SK-N-DZ (cell line): Measurements from ENCODE around the gene GRID1.

Source experiments
- DNase-seq: peaks from one replicate; pipeline ENCODE4 v3.0.0-alpha.2; 2015; ENCODE audit warnings: low spot score

GRID1 gene

DNA sequence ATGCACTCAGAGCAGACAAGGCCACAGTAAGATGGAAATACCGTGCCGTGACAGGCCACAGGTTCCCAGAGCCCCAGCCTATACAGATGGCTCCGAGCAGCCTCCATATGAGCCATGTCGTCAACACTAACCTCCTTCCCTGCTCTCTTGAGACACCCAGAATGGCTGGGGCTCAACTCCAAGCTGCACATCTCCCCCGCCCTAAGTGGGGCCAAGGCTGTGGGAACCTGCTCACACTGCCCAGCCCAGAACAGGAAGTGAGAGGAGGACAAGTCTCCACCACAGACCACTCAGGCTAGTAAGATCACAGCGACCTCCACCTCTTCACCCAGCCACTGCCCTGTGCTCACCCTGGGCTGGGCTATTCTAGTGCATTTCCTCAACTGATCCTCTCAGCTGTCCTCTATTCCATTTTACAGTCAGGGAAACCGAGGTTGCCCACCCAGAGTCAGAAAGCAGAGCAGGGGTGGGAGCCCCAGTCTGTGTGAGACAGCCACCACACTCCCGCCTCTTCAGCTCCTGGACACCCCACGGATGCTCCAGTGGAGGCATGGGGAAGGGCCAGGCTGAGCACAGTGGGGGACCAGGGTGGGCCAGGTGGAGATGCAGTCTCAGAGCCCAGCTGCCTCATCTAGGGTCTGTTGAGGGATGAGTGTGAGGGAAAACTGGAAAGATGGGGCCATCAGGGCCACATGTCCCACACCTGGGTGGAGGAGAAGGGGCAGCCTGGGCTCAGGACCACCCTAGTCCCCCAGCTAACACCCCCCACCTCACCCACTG lies 11.6 kb downstream of the GRID1 start:
- no peak for DNase-seq

DNA sequence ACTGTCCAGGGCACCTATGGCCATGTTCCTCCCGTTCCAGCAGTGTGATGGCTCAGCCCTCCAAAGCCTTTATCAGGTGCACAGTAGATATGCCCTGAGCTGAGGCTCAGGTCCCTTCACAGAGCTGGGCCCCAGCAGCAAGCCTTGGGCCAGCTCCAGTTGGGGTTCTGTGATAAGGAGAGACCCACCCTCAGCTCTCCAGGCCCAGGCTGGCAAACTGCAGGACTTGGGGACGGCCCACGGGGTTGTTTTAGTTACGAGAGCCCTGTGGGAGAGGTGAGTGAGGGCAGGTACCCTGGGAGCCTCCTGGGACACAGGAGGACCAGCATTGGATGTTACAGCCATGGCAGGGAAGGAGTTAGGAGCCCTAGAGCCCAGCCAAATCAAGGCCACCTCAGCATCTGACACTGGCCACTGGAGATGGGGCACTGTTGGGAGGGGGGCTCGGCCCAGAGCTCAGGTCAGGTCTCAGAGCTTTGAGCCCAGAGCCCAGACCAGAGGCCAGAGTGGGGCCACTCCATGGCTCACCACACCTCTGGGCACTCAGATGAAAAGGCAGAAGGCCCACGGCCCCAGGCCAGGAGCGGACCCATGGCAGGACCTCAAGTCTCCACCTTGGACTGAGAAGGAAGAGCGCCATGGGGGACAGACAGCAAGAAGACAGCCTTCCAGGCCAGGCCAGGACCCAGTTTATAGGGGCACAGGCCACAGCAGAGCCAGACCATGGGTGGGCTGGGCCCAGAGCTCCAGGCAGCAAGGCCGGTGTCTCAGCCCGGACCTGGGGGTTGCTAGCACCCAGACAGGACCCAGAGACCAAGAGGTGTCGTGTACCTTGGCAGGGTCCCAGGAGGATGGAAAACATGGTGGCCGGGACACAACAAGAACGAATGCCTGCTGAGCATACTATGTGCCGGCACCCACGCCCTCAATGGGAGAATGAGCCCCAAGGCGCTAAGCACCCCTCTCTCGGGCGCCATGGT lies 12.8 kb downstream of the GRID1 start:
- no peak for DNase-seq

DNA sequence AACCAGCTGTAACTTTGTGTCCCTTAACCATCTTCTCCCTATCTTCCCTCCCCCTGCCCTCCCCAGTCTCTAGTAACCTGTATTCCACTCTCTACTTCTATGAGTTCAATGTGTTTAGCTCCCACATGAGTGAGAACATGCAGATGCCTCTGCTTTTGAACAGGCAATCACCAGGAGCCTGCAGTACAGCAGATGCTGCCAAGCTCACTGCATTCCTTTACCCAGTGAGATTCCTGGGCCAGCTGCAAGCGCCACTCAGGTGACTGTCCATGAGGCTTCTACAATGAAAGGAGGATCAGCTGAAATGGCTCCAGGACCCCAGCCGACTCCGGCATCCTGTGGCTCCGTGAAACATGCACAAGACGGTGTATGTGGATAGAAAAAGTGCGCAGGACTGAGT lies 15.7 kb downstream of the GRID1 start:
- DNase-seq, result no peak

DNA sequence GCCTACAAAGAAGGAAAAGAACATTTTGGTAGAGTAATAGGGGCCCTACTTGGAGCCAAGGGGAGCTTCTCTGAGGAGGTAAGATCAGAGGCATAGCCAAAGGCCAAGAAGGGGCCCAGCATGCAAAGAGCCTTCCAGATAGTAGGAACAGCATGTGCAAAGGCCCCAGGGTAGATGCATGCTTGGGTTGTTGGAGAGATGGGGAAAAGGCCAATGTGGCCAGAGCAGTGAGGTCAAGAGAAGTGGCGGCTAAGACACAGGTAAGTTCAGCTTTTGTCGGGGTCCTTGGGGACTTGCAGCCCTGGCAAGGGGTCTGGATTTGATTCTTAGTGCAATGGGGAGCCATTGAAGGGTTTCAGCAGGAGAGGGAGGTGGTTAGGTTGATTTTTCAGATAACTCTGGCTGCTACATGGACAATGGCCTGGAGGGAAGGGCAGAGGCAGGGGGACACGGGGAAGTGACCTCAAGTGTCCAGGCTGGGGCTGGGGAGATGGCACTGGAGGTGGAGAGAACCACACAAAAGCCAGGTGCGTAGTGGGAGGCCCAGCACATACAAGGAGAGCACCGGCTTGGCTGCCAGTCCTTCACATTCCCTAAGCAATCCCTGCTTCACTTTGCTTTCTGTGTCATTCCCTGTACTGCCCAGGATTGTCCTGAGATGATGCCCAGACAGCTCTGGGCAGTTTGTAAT lies 16.5 kb downstream of the GRID1 start:
- no peak for DNase-seq

DNA sequence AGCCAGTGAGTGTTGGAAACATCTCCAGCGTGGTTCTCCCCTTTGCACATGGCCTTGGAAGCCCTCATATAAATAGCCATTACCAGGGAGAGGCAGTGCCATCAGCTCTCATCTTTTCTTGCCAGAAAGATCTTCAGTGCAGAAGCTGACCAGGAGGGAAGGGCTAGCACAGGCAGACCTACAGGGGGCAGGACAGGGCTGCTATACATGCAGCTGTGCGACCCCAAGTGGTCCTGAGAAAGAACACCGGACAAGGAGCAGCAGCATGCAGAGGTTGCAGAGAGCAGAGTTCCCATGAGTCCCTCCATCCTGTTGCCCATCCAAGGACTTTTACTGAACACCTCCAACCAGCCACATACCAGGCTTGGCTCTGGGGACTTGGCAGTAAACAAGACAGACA lies 17.1 kb downstream of the GRID1 start:
- DNase-seq, result peak; percentile 85

DNA sequence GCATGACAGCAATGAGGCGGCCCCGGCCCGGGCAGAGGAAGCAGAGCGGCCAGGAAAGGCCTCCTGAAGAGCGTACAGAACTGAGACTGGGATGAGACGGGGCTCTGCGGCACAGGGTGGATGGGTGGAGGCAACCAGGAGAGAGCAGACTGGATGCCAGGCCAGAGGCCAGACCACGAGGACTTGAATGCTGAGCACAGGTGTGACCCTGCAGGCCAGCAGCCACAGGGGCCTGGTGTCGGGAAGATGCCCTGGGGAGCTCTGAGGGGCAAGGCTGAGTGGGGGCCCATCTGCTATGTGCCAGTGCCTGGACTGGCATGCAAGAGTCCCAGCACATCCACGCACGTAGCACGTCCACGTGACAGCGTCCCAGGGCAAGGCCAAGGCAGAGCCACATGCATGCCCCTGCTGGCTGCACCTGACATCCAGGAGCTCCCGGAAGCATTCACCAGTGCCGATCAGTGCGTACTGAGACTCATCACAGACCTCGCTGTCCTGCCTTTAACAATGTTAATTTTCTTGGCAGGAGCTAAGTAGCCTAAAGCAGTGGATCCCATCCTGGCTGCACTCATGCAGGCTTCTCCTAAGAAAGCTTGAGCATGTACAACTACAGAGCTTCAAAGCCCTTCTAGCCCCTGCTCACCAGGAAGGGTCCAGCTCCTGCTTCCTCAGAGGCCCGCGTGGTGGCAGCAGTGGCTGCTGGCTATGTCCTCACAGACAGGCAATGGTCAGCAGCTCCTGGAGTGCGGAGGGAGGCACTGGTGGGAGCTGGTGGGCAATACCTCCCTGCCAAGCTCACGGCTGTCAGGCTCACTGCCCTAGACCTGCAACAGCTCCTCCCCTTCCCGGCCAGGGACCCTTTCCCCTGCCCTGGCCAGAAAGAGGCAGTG lies 18.0 kb downstream of the GRID1 start:
- peak; percentile 62 for DNase-seq

DNA sequence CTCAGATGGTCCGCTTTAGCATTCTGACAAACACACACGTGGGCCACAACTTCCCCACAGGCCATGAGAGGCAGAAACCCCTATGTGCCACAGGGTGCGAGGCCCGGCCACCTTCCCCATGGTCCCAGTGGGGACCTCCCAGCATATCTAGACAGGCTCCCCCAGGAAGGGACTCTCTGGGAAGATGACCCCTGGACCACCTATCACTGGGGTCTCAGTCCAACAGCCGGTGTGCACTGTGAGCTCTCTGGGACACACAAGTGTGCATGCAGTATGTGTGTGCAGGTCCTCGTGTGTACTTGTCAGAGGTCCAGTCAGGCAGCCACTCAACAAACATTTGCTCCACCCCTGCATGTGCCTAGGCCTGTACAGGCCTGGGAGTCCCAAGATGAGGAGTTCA lies 18.7 kb downstream of the GRID1 start:
- DNase-seq, result no peak

DNA sequence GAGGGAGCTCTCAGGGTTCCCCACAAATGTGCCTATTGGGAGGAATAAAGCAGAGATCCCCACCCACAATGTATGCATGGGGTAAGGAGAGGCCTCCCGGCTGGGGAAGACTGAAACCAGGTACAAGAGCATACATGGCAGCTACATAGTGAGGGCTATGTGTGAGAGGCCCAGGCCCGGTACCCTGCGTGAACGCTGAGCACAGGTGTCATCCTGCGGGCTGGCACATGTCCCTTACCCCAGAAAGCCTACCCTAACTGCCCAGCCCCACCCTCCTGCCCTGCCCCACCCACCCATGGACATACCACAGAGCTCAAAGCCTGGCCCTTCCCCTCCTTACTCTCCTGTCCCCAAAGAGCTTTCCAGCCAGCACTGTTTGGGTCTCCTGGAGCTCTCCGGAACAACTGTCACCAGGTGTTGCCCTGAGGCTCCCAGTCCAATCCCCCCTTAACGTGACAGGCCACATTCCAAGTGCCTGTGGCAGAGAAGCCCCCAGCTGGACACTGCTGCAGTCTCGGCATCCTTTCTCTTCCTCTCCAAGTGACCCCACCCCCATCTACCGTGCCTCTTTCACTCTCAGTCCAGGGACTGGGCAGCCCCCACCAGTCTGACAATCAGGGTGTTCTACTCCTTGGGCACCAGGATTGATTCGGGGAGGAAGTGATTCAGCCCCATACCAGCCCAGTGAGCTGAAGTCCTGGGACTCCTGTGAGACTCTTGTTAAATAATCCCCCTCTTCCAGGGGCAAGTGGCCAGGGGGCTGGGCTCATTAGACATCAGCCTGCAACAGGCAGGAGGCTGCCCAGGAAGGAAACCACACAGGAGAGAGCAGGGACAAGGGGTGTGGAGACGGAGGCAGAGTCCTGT lies 19.6 kb downstream of the GRID1 start:
- no peak for DNase-seq

DNA sequence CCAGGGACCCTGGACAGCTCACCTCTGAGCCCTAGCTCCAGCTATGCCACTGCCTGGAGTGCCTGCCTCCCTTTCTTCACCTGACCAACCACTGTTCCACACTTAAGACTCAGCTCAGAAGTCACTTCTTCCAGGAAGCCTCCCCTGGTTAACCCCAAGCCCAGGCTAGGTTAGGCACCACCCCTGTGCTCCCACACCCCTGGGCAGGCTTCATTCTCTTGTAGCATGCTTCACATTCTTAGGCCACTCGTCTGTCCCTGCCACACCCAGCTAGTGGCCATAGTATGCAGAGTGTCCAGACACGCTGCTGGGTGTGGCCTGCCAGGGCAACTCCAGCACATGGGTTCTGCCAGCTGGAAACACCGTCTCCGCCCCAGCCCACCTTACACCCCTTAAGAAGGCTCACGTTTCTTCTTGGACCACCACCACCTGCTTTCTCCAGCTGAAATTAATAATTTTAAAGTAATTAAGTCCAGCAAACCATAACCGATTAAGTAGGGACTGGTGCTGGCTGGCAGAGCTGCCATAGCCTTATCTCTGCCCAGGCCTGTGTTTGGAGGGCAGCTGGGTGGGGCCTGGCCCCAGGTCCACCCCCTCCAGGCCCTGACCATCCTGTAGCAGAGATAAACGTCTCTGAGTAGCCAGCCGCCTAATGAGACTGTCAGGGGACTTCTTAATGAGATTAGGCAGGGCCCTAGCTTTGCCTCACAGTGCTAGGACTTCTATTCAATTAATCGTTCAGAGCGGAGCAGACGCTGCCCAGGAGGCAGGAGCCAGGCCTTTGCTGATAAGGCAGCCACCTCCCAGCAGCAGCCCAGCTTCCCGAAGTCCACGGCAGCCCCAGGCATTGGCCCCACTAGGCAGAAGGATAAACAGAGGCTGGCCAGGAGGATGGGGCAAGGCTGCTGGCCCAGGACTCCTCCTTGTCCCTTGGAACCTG lies 20.5 kb downstream of the GRID1 start:
- DNase-seq, result peak; percentile 95

DNA sequence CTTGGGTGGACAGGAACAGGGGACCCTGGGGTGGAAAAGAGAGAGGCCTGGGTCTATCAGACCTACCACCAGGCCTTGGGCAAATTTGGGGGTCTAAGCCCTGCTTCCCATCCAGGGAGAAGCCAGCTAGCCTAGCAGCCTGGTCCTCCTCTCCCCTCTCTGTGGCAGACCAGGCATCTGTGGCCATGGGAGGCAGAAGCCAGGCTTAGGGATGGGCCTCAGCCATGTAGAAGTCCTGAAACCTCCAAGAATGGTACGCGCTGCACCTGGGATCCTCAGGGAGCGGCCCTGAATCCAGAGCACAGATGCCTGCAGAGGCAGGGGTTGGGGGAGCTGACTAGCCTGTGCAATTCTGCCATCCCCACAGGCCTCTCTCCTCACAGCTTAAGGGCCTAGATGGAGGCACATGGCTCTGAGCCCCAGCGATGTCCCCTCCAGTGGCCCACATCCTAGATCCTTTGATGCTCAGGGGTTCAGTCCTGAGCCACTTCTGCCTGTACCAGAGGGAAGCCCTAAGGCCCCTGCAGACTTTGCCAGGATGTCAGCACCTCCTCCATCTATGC lies 21.2 kb downstream of the GRID1 start:
- DNase-seq, result no peak

DNA sequence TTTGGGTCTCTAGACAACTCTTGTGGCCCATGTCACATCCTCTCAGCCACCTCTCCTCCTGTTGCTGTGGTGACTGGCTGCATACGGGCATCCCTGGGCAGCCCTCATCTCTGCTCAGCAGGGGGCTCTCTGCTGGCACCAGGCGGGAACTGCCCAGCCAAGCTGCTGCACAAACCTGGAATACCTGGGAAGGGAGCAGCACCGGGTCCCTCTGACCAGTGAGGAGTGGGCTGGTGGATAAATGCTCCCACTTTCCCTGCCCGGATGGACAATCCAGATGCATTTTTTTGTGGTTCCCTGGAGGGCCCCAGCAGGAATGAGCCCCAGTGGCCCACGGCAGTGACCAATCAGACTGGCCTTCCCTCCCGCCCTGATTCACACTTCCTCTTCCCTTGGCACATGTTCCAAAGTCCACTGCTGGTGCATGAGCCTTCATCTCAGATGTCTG lies 21.9 kb downstream of the GRID1 start:
- no peak for DNase-seq

DNA sequence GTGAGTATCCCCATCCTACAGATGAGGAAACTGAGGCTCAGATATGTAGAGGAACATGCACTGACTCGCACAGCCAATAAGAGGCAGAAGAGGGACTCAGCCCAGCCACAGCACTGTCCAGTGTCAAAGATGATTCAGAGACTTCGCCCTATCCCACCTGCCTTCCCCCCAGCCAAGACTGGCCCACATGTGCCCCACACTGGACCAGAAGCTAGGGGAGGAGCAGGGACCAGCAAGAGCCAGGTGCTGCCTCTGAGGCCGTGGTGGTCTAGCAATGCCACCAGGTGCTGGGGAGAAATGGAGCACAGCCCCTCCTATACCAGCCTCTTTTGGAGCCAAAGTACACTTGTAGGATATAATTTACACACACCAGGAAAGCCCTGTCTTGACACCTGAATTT lies 22.3 kb downstream of the GRID1 start:
- no peak for DNase-seq

DNA sequence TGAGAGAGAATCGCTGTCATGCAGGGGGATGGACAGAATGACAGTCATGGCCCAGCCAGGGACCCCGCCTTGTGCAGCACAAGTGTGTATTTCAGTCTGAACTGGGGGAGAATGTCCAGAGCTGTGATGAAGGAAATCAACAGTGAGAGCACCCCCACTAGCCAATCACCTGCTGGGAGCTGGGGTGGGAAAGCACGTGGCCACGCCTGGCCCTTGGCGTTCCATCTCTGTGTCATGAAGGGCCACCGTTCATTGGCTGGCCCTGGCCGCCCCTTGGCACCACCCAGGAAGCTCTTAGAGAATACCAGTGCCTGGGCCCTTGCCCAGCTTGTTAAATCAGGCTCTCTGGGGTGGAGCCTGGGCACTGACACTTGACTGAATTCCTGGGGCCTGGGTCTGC lies 22.8 kb downstream of the GRID1 start:
- no peak for DNase-seq

DNA sequence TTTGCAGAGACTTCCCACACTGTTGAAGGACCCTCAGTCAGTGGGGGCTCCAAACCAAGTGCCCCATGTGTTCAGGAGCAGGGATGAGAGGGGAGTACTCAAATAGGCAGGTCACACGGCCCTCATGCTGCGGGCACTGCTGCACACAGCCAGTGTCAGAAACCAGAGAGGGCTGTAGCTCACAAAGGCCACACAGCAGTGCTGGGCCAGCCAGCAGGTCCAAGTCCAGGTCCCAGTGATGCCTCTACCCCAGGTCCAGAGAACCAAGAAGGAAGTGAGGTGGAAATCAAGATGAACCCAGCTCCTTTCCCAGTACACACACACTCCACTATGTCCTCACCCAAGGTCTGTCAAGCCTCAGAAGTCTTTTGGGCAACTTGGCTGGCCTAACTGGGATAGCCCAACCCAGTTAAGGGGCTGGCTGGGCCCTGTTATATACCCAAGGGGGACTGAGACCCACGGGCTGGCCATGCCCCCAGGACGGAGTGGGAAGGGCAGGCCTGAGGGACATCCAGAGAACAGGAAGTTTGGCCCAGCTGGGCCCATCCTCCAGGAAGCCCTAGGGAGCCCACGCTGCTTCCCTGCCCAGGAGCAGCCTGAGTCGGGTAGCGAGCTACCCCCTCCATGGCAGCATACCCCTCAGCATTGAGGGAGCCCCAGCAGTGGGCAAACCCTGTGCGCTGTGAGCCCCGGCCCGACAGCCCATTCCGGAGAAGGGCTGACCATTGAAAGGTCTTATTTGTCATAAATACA lies 24.3 kb downstream of the GRID1 start:
- DNase-seq, result no peak

DNA sequence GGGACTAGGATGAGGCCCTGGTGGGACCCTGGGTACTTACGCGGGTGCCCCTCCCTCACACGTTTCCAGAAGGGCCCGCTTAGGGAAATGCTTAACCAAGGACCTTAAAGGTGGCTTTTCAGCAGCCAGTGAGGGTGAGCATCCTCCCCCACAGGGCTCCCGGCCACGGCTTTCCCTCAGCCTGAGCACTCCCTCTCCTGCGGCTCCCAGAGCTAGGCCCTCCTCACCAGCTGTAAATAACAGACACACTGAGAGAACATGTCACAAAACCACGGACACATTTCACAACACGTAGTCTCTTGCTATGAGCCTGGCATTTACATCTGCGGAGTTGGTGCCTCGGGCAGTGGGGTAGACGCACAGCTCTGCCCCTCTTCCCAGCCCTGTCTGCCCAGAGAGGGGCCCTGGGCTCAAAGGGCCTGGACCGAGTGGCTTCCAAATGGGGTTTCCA lies 25.2 kb downstream of the GRID1 start:
- DNase-seq, result no peak

DNA sequence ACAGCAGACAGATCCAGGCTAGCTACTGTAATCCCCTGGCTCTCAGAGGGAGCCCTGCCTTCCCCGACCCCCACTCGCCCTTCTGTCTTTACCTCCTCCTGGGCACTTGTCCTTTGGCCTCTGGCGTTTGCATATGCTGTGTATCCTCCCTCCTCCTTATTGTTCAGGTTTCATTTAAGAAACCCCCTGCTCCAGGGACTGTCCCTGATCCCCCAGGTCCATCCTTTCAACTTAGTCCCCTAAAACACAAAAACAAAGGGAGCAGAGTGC lies 25.7 kb downstream of the GRID1 start:
- no peak for DNase-seq

DNA sequence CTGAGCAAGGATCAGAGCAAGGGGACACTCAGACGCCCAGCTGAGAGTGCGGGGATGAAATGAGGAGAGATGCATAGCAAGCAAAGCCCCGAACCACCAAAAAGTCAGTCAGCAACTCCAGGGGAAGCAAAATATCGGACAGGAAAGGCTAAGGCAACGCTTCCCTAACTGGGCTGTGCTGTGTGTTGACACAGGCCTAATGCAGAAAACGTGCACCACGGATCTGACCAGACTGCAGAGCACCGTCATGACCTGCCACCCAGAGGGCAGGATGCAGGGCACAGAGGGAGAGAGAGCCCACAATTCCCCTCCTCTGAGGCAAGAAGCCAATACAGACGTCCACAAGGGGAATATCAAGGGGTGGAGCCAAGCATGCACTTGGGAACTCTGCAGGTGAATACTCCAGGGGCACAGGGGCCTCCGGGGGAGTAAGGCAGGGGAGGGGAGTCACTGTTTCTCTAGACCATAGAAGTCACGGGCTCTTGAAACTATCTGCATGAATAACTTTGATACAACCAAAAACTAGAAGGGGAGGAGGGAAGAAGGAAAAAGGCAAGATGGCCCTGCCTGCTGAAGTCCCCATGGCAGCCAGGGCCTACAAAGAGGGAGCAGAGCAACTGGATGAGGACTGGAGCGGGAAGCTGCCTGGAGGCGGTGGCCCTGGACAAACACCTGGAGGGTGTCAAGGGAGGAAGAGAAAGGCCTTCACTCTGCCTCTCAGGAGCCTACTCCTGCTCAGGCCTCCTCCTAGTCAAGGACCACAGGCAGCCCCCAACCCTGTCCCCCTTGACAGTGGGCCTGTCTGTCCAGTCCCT lies 26.2 kb downstream of the GRID1 start:
- DNase-seq, result no peak
